DOHH2 (cell line): ENCODE data around the gene KLF18.

Experiments used
- H3F3A ChIP-seq: fragments of 200-600 bp; sonication (generic), shearing (Covaris generic); 2 replicates; pipeline ENCODE4 v1.6.0; 2016; ENCODE audit warnings: antibody characterized with exemption, mild to moderate bottlenecking; ENCODE audit not compliant: control insufficient read depth, insufficient read depth
- H3K27ac ChIP-seq: fragments of 200-600 bp; sonication (generic); 2 replicates; pipeline ENCODE4 v1.5.1; 2014; ENCODE audit warnings: low read depth, mild to moderate bottlenecking, low read length, moderate library complexity
- H3K27me3 ChIP-seq: fragments of 200-600 bp; sonication (generic); 2 replicates; pipeline ENCODE4 v1.6.1; 2014; ENCODE audit warnings: mild to moderate bottlenecking, low read length, mixed read lengths; ENCODE audit not compliant: control insufficient read depth
- H3K36me3 ChIP-seq: fragments of 200-600 bp; sonication (generic); 2 replicates; pipeline ENCODE4 v1.6.1; 2014; ENCODE audit warnings: mild to moderate bottlenecking, low read length, moderate library complexity, mixed read lengths; ENCODE audit not compliant: control insufficient read depth
- H3K4me1 ChIP-seq: fragments of 200-600 bp; sonication (generic); 2 replicates; pipeline ENCODE4 v1.6.1; 2014; ENCODE audit warnings: mild to moderate bottlenecking, low read length, mixed read lengths; ENCODE audit not compliant: control insufficient read depth
- H3K4me2 ChIP-seq: fragments of 200-600 bp; sonication (generic); 2 replicates; pipeline ENCODE4 v1.6.0; 2014; ENCODE audit warnings: mild to moderate bottlenecking, low read length, moderate library complexity
- H3K4me3 ChIP-seq: fragments of 200-600 bp; sonication (generic); 2 replicates; pipeline ENCODE4 v1.5.1; 2014; ENCODE audit warnings: mild to moderate bottlenecking, low read length, mixed read lengths
- H3K79me2 ChIP-seq: fragments of 200-600 bp; sonication (generic); 2 replicates; pipeline ENCODE4 v1.6.1; 2014; ENCODE audit warnings: mild to moderate bottlenecking, low read length, mixed read lengths; ENCODE audit not compliant: control insufficient read depth
- H3K9me2 ChIP-seq: fragments of 200-600 bp; sonication (generic); replicated peaks from 2 replicates; pipeline ENCODE4 v1.6.1; 2014; ENCODE audit warnings: mild to moderate bottlenecking, low read length, mixed read lengths; ENCODE audit not compliant: control insufficient read depth
- H3K9me3 ChIP-seq: fragments of 200-600 bp; sonication (generic); 2 replicates; pipeline ENCODE4 v1.6.1; 2014; ENCODE audit warnings: antibody characterized with exemption, low read length, mixed read lengths; ENCODE audit not compliant: control insufficient read depth, insufficient read depth
- H4K20me1 ChIP-seq: fragments of 200-600 bp; sonication (generic); 2 replicates; pipeline ENCODE4 v1.6.0; 2014; ENCODE audit warnings: low read depth, mild to moderate bottlenecking, antibody characterized with exemption, low read length, moderate library complexity; ENCODE audit not compliant: control insufficient read depth, insufficient read depth
- EZH2phosphoT487 ChIP-seq: fragments of 200-600 bp; sonication (generic); IDR thresholded peaks from 2 replicates; pipeline ENCODE4 v1.6.1; 2017; ENCODE audit warnings: borderline replicate concordance, mild to moderate bottlenecking, antibody characterized with exemption, low read length, moderate library complexity, mixed read lengths
- TF ChIP-seq, protein P1 (sequence below): fragments of 200-600 bp; sonication (generic); IDR thresholded peaks from one replicate; pipeline ENCODE4 v1.5.1; 2014; ENCODE audit warnings: antibody characterized with exemption, mild to moderate bottlenecking, low read depth, low read length; ENCODE audit not compliant: poor library complexity, severe bottlenecking

KLF18 gene

DNA sequence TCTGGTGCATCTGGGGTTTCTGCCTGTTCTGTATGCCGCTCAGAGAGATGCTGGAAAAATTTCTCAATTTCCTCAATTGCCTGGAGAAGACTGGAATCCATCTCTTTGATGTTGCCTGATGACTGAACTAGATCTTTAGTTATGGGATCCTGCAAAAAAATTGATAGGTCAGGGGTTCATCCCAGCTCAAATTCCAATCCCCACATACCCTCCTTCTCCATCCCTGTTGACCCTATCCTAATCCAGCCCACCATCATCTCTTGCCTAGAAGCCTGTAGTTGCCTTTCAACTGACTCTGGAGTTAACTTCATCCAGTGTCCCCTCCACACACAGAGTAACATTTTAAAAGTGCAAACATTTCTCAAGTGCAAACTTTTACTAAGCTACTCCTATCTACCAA, at the start of gene KLF18:
Gene KLF18, minus strand, starts transcription at position 101 of the 400 bp plus-strand sequence. Its CDS starts 0 bp downstream, at position 101.
- Histone ChIP-seq H4K20me1 (no peaks in the 10 kb centered on the region), H3K9me3 (peaks cover 9% of the 10 kb centered on the region; the same call in 1 of the 2 replicates), H3K9me2 (no peaks in the 10 kb centered on the region), H3K4me1 (no peaks in the 10 kb centered on the region), H3K4me2 (no peak within 1 kb of the TSS), H3K27me3 (peaks cover 3% of the 10 kb centered on the region; the same call in 1 of the 2 replicates), H3K79me2 (no peaks in the 10 kb centered on the region), H3K36me3 (no peaks in the 10 kb centered on the region), H3K4me3 (no peak within 1 kb of the TSS), H3K27ac (no peak within 1 kb of the TSS), H3F3A (no peaks in the 10 kb centered on the region)
- TF ChIP-seq, protein P1, sequence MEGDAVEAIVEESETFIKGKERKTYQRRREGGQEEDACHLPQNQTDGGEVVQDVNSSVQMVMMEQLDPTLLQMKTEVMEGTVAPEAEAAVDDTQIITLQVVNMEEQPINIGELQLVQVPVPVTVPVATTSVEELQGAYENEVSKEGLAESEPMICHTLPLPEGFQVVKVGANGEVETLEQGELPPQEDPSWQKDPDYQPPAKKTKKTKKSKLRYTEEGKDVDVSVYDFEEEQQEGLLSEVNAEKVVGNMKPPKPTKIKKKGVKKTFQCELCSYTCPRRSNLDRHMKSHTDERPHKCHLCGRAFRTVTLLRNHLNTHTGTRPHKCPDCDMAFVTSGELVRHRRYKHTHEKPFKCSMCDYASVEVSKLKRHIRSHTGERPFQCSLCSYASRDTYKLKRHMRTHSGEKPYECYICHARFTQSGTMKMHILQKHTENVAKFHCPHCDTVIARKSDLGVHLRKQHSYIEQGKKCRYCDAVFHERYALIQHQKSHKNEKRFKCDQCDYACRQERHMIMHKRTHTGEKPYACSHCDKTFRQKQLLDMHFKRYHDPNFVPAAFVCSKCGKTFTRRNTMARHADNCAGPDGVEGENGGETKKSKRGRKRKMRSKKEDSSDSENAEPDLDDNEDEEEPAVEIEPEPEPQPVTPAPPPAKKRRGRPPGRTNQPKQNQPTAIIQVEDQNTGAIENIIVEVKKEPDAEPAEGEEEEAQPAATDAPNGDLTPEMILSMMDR, result no peak
- TF ChIP-seq EZH2phosphoT487, result no peak

DNA sequence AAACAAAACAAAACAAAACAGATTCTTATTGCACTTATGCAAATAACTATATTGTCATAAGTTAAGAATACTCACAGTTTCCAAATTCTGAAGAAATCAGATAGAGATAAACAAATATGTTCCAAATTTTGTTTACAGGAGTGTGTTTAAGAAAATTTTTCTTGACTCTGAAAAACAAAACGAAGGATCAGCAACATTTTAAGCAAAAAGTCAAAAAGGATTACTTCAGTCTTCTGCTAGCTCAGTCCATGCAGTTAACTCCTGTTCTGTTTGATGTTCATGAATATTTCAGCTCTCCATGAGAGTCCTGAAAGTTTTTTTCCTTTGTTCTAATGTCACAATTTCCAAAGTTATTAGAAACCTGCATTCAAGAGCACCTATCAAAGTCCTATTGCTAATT, 33.2 kb upstream of the KLF18 start:
- no peaks in the 10 kb centered on the region for H3F3A ChIP-seq
- no peaks in the 10 kb centered on the region for H3K79me2 ChIP-seq
- H3K4me1 ChIP-seq, result no peaks in the 10 kb centered on the region
- H3K4me3 ChIP-seq, result no peak overlapping the region
- H4K20me1 ChIP-seq, result no peaks in the 10 kb centered on the region
- peaks cover 10% of the 10 kb centered on the region; the same call in 1 of the 2 replicates for H3K9me3 ChIP-seq
- no peaks in the 10 kb centered on the region for H3K36me3 ChIP-seq
- H3K4me2 ChIP-seq, result no peak overlapping the region
- no peaks in the 10 kb centered on the region for H3K9me2 ChIP-seq
- TF ChIP-seq, protein P1, result no peak
- no peak for TF ChIP-seq EZH2phosphoT487
- H3K27me3 ChIP-seq, result no peaks in the 10 kb centered on the region
- no peak overlapping the region for H3K27ac ChIP-seq

DNA sequence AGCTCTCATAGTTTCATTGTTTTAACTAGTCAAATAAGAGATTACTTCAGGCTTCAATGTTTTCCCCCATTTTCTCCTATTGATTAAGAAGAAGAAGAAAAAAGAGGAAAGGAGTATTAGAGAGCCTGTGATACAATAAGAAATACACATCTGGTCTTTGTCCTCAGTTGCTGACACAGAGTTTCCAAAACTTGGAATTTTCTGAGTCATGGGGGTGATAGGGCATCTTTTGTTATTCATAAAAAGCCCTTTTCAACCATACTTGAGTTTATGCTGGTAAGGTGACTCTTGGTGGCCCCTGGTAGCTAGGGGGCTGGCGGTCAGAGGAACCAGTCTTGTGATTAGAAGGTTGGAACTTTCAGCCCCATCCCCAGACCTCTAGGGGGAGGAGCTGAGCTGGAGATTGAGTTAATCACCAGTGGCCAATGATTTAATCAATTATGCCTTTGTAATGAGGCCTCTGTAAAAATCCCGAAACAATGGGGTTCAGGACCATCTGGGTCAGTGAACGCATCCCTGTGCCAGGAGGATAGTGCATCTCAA, 28.9 kb upstream of the KLF18 start:
- Histone ChIP-seq H3K9me3 (peaks cover 10% of the 10 kb centered on the region; the same call in 1 of the 2 replicates), H3K4me2 (no peak overlapping the region), H4K20me1 (no peaks in the 10 kb centered on the region), H3K9me2 (no peaks in the 10 kb centered on the region), H3K27ac (no peak overlapping the region), H3K4me1 (no peaks in the 10 kb centered on the region), H3K36me3 (no peaks in the 10 kb centered on the region), H3F3A (no peaks in the 10 kb centered on the region), H3K27me3 (no peaks in the 10 kb centered on the region), H3K4me3 (no peak overlapping the region), H3K79me2 (no peaks in the 10 kb centered on the region)
- TF ChIP-seq, protein P1, result no peak
- TF ChIP-seq EZH2phosphoT487, result no peak
